ENCODE results near the gene YAF2.

The YAF2 gene, protein sequence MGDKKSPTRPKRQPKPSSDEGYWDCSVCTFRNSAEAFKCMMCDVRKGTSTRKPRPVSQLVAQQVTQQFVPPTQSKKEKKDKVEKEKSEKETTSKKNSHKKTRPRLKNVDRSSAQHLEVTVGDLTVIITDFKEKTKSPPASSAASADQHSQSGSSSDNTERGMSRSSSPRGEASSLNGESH

DNA sequence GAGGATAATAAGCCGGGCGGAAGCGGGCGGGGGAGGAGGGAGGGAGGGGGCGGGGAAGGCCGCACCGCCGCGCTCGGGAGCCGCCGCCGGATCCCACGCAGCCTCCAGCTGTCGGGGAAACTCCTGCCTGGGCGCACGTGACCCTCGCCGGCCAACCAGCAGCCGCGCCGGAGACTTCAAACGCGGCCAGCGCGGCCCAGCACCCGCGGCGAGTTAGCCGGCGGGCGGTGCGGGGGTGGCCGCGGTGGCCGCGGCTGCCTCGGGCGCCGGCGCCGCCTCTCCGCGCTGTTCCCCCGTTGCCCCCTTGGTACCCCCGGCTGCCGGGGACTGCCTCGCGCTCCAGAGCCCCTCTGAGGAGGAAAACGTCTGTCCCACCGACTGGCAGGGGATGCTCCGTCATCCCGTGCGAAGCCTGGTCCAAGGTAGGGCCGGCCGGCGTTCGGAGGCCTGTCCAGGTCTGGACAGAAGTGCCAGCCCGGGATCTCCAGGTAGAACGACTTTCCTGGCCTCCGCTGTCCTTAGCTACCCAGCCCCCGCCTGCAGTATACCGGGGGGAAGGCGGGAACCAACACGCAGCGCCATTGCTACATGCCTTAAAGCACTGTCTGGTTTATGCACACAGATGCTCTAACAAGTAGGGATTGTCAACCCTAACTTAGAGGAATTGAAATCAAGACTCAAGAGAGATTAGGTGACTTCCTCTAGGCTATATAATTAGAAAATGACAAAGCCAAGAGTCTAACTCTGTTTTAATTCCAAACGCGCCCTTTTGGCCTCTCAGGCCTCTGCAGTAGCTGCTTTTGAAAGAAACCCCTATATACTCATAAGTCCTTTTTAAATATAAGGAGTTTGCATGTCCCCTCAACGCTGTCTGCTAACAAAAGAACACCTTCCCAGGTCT is at the start of gene YAF2:
YAF2 (minus strand) TSS at position 9 of the 901 bp plus-strand sequence. CDS start 68 bp downstream, outside the sequence.
- in situ Hi-C loops (cut with HindIII; ENCODE audit: low sequenced_read_pairs): no loop called here

DNA sequence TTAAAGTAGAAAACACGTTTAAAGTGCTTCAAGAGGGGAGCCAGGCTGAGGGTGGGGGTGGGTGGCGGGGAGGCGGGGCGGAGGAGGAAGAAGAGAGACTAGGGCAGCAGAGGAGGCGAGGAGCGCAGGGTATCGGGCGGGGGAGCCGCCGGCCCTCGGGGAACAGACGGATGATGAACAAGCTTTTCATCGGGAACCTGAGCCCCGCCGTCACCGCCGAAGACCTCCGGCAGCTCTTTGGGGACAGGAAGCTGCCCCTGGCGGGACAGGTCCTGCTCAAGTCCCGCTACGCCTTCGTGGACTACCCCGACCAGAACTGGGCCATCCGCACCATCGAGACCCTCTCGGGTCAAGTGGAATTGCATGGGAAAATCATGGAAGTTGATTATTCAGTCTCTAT is 48.7 kb upstream of the YAF2 start:
- in situ Hi-C loops (cut with HindIII; ENCODE audit: low sequenced_read_pairs): no loop called here

DNA sequence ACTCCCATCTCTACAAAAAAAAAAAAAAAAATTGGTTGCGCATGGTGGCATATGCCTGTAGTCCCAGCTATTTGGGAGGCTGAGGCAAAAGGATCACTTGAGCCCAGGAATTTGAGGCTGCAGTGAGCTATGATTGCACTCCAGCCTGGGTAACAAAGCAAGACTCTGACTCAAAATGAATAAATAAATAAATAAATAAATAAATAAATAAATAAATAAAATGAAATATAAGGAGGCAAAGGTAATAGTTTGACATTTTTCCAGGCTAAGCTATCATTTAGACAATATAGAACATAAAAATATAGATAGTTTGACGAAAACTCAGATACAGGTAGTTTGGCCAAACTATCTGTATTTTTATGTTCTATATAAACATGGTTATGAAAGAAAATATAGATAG is 47.4 kb upstream of the YAF2 start:
- in situ Hi-C loops (cut with HindIII; ENCODE audit: low sequenced_read_pairs): no loop called here

DNA sequence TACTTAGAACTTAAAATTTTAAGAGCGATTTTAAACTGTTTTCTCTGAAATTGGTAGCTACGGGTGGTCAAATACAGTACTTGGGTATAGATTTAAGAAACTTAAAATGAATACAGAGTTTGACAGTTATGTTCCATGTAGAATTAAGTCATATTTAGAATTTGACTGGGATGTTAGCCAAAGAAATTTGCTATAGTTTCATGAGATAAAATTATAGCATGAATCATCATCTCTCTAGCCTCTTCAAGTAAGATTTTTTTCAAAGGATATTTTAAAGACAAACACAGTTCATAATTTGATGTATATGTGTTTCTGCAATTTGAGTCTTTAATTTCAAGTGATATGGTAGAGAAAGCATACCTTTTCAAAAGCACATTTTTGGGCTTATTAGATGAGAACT is 46.8 kb upstream of the YAF2 start:
- in situ Hi-C loops (cut with HindIII; ENCODE audit: low sequenced_read_pairs): no loop called here

DNA sequence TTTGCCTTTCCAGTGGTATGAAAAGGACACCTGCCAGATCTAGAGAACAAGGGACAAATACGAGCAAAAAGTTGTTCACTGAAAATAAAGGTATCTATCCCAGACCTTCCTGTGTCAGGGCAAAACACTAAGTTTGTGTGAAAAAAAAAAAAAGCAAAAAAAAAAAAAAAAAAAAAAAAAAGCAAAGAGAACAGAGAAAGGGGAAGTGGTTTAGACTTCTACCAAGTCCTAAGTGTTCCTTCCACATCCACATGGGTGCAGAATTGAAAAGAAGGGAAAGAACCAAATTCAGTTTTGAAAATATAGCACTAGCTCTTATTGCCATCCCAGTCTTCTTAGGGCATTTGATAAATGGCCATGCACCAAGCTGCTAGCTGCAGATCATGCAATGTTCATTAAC is 46.1 kb upstream of the YAF2 start:
- in situ Hi-C loops (cut with HindIII; ENCODE audit: low sequenced_read_pairs): no loop called here

DNA sequence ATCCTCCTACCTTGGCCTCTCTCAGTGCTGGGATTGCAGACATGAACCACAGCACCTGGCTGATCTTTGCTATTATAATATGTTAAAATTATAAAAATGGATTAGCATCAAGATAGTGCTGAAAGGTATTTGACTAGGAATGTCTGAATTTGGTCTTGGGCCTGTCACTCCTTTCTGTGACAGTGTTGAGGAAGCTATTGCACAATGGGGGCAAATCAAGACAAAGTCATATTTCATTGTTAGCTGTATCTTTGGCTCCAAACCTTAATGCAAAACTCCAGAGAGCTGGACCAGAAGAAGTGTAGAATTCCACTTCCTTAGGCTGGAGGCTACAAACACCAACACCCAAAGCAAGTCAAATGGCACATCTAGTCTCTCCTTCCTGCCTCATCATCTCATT is 45.7 kb upstream of the YAF2 start:
- in situ Hi-C loops (cut with HindIII; ENCODE audit: low sequenced_read_pairs): no loop called here

DNA sequence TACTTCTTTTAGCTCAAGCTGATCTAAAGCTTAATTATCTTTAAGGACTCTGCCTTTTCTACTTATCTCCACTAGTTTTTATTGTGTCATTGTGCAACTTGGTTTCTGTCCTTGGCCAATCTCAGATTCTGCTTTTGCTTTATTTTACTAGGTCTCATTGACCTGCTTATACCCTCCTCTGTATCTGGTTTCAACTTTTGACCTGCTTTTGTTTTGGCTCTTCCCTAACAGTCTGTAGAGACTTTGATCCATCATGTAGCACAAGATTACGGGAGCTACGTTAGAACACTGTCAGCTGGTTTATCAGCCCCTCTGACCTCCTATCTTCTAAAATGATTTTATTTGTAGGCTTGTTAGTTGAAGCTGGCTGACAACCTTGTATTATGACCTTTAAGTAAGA is 44.2 kb upstream of the YAF2 start:
- in situ Hi-C loops (cut with HindIII; ENCODE audit: low sequenced_read_pairs): no loop called here

DNA sequence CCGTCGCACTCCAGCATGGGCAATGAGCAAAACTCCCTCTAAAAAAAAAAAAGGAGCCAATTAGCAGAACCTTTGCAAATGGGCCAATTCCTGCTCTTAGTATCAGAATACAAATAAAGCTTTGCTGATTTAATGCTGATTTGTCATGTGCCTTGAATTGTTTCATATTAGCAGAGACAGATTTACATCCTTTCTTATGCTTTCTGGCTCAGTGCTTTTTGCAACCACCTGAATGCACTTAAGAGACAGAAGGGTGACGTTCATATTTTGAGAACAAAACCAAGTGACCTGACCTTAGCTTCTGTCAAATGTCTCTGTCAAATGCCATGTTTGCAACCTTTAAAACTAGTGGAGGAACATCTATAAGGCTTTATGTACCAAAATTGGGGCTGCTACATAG is 43.8 kb upstream of the YAF2 start:
- in situ Hi-C loops (cut with HindIII; ENCODE audit: low sequenced_read_pairs): no loop called here

DNA sequence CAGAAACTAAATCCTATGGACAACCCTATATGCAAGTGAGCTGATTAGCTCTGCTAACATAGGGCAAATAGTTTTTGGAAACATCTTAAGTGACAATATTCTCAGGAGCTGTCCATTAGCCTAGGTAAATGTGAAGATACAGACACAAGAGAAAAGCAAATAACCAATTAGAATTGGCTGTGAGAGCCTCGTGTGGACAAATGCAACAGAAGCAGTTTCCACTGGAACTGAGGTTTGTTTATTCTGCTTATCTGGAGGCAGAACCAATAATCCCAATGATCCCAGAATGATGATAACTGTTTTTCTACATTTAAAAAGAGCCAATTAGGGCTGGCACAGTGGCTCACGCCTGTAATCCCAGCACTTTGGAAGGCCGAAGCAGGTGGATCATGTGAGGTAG is 43.2 kb upstream of the YAF2 start:
- in situ Hi-C loops (cut with HindIII; ENCODE audit: low sequenced_read_pairs): no loop called here

DNA sequence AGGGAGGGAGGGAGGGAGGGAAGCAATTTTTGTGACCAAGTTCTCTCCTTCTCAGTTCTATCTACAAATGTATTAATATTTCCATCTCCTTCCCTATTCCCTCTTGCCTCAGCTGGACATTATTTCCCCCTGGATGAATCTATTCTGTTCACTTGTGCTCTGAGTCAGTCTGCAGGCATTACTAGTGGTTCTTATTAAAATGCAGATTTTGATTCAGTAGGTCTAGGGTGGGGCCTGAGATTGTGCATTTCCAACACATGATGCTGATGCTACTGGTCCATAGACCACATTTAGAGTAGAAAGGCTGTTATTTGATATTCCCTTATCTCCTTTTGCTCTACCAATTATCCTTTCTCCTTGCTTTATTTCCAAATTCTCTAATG is 40.1 kb upstream of the YAF2 start:
- in situ Hi-C loops (cut with HindIII; ENCODE audit: low sequenced_read_pairs): no loop called here

DNA sequence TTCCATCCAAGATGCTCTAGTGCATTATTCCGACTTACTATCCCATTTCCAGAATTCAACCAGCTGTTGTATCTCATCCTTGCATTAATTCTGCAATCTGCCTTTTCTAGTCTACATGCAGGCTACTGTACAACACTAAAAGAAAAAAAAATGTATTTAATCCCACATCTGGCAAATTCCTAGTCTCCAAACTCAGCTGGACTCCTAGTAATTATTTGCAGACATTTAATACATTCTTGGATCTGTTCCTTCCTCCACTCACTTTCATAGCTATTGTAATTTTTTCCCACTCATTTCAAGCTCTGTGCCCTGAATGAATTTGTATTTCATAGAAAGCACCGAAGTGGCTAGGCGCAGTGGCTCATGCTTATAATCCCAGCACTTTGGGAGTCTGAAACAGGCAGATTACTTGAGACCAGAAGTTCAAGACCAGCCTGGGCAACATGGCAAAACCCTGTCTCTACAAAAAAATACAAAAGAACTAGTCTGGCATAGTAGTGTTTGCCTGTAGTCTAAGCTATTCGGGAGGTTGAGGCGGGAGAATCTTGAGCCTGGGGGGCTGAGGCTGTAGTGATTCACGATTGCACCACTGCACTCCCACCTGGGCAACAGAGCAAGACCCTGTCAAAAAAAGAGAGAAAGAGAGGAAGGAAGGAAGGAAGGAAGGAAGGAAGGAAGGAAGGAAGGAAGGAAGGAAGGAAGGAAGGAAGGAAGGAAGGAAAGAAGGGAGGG is 39.5 kb upstream of the YAF2 start:
- in situ Hi-C loops (cut with HindIII; ENCODE audit: low sequenced_read_pairs): no loop called here

DNA sequence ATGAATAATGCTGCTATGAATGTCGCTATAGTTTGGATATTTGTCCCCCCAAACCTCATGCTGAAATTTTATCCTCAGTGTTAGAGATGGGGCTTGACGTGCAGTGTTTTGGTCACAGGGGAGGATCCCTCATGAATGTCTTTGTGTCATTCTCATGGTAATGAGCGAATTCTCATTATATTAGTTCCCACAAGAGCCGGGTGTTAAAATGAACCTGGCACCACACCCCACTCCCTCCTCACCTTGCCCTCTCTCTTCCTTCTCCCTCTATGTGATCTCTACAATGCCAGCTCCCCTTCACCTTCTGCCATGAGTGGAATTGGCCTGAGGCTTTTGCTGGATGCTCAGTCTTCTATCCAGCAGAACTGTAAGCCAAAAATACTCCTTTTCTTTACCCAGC is 37.5 kb upstream of the YAF2 start:
- in situ Hi-C loops (cut with HindIII; ENCODE audit: low sequenced_read_pairs): no loop called here

DNA sequence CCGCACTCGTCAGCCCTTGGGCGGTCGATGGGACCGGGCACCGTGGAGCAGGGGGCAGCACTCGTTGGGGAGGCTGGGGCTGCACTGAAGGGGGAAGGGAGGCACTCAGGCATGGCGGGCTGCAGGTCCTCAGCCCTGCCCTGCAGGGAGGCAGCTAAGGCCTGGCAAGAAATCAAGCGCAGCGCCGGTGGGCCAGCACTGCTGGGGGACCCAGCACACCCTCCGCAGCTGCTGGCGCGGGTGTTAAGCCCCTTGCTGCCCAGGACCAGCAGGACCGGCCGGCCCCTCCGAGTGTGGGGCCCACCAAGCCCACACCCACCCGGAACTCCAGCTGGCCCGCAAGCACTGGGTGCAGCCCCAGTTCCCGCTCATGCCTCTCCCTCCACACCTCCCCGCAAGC is 35.7 kb upstream of the YAF2 start:
- in situ Hi-C loops (cut with HindIII; ENCODE audit: low sequenced_read_pairs): no loop called here

DNA sequence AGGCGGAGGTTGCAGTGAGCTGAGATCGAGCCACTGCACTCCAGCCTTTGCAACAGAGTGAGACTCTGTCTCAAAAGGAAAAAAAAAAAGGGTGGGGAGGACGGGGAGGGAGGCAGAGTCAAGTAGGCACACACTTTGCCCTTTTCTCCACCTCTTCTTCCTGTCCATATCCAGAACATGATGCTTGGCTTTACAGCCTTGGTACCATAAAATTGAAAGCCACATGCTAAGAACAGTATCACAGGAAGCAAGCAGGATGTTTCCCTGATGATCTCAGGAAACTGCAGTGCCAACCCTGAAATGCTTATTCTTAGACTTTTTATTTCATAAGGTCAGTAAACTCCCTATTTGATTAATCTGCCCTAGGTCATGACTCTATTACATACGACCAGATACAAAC is 32.5 kb upstream of the YAF2 start:
- in situ Hi-C loops (cut with HindIII; ENCODE audit: low sequenced_read_pairs): no loop called here

DNA sequence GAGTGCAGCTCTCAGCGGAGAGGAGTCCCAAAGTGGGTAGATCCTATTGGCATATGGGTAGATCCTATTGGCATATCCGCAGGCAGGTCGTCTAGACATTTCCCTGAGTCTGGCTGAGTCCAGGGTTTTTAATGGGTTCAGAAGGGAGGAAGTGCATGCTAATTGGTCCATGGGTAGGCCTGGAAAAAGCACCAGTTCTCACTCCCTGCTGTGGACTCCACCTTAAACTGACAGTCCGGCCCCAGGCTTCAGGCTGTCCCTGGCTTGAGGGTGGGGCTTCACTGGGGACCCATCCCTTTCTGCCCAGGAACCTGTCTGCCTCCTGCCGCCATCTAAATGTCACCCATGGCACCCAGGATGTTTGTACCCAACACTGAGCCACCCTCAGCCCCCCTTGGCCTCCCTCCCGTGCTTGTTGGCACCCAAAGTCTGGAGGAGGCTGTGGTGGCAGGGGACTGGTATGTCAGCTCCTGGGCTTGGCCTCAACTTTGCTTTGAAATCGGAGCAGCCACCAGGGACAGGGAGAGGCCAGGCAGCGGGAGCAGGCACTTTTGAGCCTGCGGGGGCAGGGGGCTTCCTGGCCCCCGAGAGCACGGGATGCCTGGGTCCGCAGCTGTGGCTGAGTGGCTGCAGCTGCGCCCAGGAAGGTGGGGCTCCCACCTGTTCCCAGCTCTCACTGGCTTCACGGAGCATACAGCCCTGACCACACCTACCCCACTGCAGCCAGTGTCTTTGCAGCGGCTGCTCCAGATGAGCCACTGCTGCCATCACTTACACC is 29.6 kb upstream of the YAF2 start:
- in situ Hi-C loops (cut with HindIII; ENCODE audit: low sequenced_read_pairs): no loop called here

DNA sequence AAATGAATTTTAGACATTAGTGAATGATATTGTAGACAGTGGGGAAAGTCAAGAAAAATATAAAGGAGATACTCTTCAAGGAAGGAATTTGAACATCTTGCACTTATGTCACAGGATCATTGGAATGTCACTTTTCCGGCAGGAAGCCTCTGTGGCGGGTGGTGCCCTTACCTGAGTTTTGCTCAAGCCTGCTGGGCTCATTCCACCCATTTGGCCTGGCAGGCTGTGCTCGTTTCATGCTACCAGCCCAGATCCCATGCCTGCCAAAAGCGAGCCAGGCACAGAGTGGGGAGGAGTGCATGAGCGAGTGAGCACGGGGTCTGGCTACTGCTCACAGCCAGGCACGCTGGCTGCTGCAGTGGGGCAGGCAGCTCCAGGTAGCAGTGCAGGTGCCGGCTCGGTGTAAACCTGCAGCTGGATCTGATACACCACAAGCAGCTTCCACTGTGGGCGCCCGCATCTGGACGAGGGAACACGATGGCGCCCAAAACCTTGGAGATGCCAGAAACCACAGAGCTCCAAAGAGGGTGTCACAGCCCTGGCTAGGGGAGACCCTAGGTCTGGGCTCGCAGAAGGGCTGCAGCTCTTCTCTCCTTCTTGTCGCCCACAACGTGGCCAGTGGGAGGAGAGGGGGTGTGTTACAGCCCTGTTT is 28.7 kb upstream of the YAF2 start:
- in situ Hi-C loops (cut with HindIII; ENCODE audit: low sequenced_read_pairs): no loop called here

DNA sequence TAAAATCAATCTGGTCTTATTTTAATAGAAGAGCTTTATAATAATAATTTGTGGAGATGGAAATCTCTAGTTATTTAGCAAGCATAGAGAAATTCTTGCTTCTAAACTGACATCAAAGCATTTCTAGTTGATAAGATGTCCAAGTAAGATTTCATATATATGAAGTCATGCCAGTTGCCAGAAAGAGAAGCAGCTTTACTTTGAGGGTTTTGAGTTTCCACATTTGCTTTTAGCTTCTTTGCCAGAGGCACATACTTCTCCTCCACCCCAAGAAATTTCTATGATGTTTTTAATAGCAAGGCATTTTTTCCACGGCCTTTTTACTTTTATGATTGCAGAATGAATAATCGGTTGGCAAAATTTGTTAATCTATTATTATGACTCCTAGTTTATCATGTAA is 24.2 kb upstream of the YAF2 start:
- in situ Hi-C loops (cut with HindIII; ENCODE audit: low sequenced_read_pairs): no loop called here

DNA sequence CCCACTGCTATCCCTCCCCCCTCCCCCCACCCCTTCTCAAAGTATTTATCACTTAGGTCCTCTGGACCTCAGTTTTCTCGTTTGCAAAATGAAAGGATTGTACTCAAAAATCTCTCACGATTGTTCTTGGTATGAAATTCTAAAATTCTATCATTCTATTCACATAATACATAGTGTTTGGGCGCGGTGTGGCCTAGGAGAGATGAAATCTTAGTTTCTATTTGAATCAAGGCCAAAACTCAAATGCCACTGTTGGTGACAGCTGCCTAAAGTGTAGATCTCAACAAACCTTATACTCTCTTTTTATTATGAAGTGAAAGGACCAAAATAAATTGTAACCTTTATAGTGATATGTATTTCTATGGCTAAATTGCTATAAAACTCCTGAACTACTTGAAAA is 23.7 kb upstream of the YAF2 start:
- in situ Hi-C loops (cut with HindIII; ENCODE audit: low sequenced_read_pairs): no loop called here

DNA sequence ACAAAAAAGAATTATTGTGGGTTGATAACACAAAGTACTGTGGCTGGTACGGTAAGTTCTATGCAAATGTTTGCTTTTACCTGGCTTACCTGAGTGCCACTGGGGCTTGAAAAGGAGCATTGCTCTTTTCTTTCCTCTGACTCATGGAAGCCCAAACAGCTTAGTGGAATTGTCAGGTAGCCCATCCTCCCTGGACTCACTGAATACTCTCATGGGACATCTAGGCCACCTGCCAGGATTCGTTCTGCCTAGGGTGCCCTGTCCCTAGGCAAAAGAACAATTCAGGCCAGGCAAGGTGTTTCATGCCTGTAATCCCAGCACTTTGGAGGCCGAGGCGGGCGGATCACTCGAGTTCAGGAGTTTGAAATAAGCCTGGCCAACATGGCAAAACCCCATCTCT is 22.5 kb upstream of the YAF2 start:
- in situ Hi-C loops (cut with HindIII; ENCODE audit: low sequenced_read_pairs): no loop called here

DNA sequence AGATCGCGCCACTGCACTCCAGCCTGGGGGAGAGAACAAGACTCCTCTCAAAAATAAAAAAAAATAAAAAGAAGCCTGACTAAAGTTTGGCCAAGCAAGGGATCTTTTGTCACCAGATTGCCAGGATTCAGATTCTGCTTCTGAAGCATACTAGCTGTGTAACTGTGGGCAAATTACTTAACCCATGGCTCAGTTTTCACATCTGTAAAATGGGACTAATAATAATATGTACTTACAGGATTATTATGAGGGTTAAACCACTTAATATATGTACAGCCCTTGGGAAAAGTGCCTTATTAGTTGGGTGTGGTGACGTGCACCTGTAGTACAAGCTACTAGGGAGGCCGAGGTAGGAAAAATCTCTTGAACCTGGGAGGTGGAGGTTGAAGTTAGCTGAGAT is 21.7 kb upstream of the YAF2 start:
- in situ Hi-C loops (cut with HindIII; ENCODE audit: low sequenced_read_pairs): no loop called here

DNA sequence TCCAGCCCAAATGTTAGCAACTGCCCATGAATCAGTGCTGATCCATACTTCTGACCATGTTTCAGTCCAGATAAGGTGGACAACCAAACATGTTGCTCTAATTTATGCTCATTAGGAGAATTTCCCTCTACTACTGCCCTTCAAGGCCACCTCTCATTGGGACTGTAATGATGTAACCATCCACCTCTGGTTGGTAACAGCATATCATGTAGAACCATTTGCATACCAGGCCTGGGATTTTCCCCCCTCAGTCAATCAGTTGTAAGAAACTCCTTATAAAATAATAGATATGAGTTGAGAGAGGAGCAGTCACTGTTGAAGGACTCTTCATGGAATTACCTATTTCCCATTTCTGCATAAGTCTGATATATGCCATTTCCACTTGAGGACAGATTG is 17.8 kb upstream of the YAF2 start:
- in situ Hi-C loops (cut with HindIII; ENCODE audit: low sequenced_read_pairs): no loop called here
